ENCODE results near the gene ANKS3. TPM values are rescaled to one million over a fixed set of nuclear protein-coding genes. Genes with fewer than 3 reads are reported as not detected.
A peak's percentile ranks its signal among the peaks of the same experiment; 100 is the strongest.
"Not testable (repeated sequence)": the region's sequence is repeated elsewhere in the genome, so short reads cannot be mapped to it uniquely, and the experiment has no call there.

The ANKS3 gene
- total RNA-seq, 1 experiment from 2014 or later = 10.0 TPM

DNA sequence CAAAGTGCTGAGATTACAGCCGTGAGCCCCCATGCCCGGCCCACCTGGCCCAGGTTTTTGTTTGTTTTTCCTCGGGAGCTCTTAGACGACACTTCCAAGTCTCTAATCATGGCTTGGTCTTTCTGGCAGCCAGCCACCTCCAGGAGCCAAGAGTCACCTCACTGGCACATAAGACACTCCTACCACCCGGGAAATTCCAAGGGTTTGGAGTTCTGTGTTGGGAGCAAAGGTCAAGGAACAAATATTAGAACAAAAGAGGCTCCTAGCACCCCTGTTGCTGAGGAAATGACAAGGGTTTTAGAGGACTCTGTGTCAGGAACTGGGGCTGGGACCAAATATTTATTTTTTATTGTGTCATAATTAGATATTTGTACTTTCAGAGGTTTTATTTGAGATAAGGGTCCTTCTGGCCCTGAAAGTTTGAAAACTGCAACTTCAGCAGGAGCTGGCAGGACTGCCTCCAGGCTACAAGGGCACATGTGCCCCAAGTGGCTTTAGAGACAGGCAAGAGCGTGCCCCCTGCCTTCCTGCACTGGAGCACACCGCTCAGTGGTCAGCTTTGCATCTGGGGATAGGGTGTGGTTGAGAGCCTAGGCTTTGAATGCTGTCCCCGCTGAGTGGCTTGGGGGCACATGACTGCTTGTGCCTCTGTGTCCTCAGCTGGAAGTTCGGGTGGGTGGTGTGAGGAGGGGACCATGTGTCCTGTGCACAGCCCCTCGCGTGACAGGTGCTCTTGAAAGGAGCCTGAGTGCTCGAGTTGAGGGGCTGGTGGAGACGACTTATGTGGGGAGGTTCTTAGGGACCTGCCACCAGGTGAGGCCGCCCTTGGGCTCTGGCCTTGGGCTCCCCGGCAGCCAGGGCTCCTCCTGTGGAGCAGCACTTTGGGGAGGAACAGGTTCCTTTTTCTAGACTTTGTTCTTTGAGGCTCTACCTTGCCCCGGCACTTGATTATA is 79.8 kb downstream of the ANKS3 start:
- DNase-seq = no peak
- Histone ChIP-seq H3K9me3 (replicated peaks) (no peaks in the 10 kb centered on the region), H3K4me1 (no peaks in the 10 kb centered on the region), H3K4me3 (no peak overlapping the region), H3K36me3 (no peaks in the 10 kb centered on the region; the same call in 1 of the 2 replicates), H3K27ac (no peak overlapping the region), H3K27me3 (no peaks in the 10 kb centered on the region)

DNA sequence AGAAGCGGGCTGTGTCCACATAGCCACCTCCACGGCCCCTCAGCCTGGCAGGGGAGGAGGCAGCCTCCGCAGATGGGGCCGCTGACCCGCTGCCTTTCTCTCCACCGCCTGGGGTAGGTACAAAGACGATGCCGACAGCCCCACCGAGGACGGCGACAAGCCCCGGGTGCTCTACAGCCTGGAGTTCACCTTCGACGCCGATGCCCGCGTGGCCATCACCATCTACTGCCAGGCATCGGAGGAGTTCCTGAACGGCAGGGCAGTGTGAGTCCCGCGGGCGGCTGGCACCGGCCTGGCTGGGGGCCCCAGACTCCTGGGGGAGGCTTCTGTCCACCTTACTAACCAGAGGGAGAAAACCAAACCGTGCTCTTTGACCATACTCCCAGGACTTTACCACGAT is 81.5 kb downstream of the ANKS3 start:
- Histone ChIP-seq H3K27me3 (no peaks in the 10 kb centered on the region), H3K9me3 (replicated peaks) (no peaks in the 10 kb centered on the region), H3K4me1 (no peaks in the 10 kb centered on the region), H3K36me3 (no peaks in the 10 kb centered on the region; the same call in 1 of the 2 replicates), H3K27ac (no peak overlapping the region), H3K4me3 (no peak overlapping the region)
- DNase-seq = no peak

DNA sequence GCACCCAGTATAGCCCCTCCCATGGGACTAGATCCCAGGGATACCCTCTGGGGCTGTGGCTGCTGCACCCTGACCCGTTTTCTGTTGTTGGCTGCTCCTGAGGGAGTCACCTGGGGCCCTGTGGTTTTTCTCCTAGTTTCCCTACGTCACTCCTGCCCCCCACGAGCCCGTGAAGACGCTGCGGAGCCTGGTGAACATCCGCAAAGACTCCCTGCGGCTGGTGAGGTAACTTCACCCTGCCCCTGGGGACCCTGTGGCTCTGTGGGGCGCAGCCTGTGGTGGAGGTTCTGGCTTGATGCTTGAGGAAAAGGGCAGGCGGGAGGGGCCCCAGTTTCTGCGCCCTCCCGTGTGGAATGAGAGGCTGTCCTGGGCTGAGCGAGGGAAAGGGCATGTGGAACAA is 82.2 kb downstream of the ANKS3 start:
- DNase-seq = no peak
- Histone ChIP-seq H3K27me3 (no peaks in the 10 kb centered on the region), H3K36me3 (no peaks in the 10 kb centered on the region), H3K4me1 (no peaks in the 10 kb centered on the region), H3K4me3 (no peak overlapping the region), H3K27ac (no peak overlapping the region), H3K9me3 (replicated peaks) (no peaks in the 10 kb centered on the region)

DNA sequence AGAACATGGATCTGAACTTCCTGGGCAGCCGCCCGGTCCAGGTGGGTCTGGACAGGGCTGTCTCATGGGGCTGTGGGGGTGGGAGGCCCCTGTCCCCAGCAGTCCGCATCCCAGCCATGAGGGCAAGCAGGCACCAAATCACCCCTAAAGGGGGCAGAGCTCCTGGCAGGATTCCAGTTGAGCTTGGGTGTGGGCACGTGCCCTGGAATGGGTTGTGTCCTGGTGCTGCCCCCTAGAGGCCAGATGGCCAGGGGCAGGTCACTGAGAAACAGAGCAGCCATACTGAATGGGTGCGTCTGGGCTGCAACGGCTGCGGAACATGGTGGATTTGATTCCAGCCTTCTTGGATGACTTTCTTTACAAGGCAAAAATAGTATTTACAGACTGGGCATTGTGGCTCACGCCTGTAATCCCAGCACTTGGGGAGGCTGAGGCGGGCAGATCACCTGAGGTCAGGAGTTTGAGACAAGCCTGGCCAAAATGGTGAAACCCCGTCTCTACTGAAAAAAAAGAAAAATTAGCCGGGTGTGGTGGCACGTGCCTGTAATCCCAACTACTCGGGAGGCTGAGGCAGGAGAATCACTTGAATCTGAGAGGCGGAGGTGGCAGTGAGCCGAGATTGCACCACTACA is 83.5 kb downstream of the ANKS3 start:
- H3K27me3 ChIP-seq; H3K9me3 ChIP-seq (replicated peaks); H3K27ac ChIP-seq; H3K4me3 ChIP-seq; H3K4me1 ChIP-seq; H3K36me3 ChIP-seq: not testable (repeated sequence)
- DNase-seq = peak; percentile 74 to 82

DNA sequence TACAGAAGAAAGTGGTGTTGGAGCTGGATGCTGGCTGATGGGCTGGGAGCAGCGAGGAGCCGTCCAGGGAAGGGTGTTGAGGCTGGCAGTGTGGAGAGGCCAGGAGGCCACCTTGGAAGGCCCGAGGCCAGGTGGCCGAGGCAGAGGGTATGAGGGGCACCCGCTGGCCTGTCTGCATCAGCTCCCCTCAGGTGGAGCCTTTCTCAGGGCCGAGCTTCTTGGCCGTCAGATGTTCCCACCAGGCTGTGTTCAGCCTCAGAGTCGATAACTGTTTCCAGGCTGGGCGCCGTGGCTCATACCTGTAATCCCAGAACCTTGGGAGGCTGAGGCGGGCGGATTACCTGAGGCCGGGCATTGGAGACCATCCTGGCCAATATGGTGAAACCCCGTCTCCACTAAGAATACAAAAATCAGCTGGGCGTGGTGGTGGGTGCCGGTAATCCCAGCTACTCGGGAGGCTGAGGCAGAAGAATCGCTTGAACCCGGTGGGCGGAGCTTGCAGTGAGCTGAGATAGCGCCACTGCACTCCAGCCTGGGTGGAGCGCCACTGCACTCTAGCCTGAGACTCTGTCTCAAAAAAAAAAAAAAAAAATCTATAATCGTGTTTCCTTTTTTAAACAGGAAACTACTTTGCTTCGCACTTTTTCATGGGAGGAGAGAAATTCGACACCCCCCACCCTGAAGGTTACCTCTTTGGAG is 84.2 kb downstream of the ANKS3 start:
- no peak overlapping the region for H3K4me3 ChIP-seq
- H3K4me1 ChIP-seq = no peaks in the 10 kb centered on the region
- no peaks in the 10 kb centered on the region for H3K9me3 ChIP-seq (replicated peaks)
- H3K27me3 ChIP-seq = no peaks in the 10 kb centered on the region
- no peak for DNase-seq
- no peak overlapping the region for H3K27ac ChIP-seq
- H3K36me3 ChIP-seq = no peaks in the 10 kb centered on the region

DNA sequence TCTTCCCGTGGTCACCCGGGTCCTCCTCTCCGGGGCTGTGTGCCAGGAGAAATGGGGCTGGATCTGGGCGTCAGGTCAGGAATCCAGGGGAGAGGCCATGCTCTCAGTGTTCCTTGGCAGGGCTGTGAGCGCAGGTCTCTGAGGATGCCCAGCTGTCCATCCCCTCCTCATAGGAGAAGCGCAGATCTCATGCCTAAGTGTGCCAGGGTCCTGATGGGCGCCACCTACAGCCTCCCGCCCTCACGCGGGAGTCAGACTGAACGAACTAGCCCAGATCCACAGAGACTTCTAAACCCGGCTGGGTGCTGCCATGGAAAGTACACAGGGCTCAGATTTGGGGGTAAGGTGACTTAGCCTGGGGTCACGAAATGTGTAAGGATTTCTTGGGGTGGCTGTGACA is 85.2 kb downstream of the ANKS3 start:
- Histone ChIP-seq H3K4me3 (no peak overlapping the region), H3K9me3 (replicated peaks) (no peaks in the 10 kb centered on the region), H3K4me1 (no peaks in the 10 kb centered on the region), H3K27me3 (no peaks in the 10 kb centered on the region), H3K27ac (no peak overlapping the region), H3K36me3 (no peaks in the 10 kb centered on the region)
- DNase-seq = no peak

DNA sequence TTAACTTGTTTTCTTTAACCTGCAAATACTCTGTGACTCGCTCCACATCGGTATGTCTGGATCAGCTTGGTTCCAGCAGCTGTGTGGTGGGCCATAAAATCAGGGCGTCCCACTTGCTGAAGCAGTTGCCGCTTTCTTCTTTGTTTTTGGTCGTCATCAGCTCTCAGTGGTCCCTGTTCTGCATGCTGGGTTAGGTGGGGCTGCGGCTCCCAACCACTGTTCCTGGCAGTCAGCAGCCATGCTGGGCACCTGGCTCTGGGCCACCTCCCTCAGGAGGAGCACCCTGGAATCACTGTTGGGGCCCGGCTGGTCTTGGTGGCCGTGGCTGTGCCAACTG is 86.5 kb downstream of the ANKS3 start:
- Histone ChIP-seq H3K4me1 (no peaks in the 10 kb centered on the region), H3K27ac (no peak overlapping the region), H3K9me3 (replicated peaks) (no peaks in the 10 kb centered on the region), H3K27me3 (no peaks in the 10 kb centered on the region), H3K4me3 (no peak overlapping the region), H3K36me3 (no peaks in the 10 kb centered on the region)
- DNase-seq = no peak

DNA sequence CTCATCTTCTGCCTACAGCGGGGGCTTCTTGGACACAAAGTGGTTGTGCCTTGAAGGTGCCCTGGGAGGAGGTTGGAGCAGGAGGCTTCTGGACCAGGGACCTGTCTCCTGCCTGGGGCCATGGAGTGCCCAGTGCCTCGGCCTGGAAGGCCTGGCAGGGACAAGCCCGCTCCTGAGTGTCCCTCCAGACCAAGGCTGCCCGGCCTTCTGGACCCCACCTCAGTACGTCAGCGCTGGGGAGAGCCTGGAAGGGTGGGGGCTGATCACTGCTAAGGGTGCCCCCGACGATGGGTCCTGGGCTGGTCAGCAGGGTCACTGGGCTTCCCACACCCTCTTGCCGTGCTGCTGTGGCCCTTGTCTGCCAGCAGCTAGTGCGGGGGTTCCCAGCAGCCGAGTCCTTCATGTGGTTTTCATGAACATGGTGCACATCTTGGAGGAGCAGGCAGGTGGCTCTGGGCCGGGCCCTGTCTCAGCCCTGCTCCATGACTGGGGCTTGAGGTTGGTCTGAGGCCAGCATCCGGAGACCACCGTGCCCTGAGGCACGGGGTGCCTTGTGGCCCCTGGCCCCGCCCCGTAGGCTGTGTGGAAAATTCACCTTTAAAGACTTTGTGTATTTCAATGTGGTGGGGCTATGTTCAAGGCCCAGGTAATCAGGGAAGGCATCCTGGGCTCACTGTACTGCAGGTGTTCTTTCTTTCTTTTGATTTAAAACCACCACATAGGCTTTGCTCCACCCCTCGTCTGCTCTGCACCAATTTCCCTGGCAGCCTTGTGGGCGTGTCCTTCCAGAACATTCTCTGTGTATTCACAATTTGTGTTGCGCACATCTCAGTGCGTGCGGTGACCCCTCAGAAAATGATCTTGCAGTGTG is 87.1 kb downstream of the ANKS3 start:
- no peak overlapping the region for H3K27ac ChIP-seq
- H3K36me3 ChIP-seq = no peaks in the 10 kb centered on the region
- DNase-seq = no peak
- no peaks in the 10 kb centered on the region for H3K4me1 ChIP-seq
- H3K4me3 ChIP-seq = no peak overlapping the region
- H3K9me3 ChIP-seq (replicated peaks) = no peaks in the 10 kb centered on the region
- no peaks in the 10 kb centered on the region for H3K27me3 ChIP-seq

Other genes with a start within 250 kb of the ANKS3 start
- gene CDIP1, start 195.5 kb downstream of the ANKS3 start, total RNA-seq (2014; rRNA removed; shearing (Covaris generic)) = 28.6 and 31.0 TPM in 2 replicates
- not detected in 2 replicates for gene C16orf96, start 177.9 kb downstream of the ANKS3 start, total RNA-seq (2014; rRNA removed; shearing (Covaris generic))
- gene UBALD1, start 119.4 kb downstream of the ANKS3 start, total RNA-seq (2014; rRNA removed; shearing (Covaris generic)) = 5.5 and 8.7 TPM in 2 replicates
- gene MGRN1, start 109.4 kb downstream of the ANKS3 start, total RNA-seq (2014; rRNA removed; shearing (Covaris generic)) = 11.6 and 13.8 TPM in 2 replicates
- 22.3 and 23.6 TPM in 2 replicates for gene NUDT16L1, start 40.7 kb downstream of the ANKS3 start, total RNA-seq (2014; rRNA removed; shearing (Covaris generic))
- 0.06 and 0.25 TPM in 2 replicates for gene DNAAF8, start 266 bp upstream of the ANKS3 start, total RNA-seq (2014; rRNA removed; shearing (Covaris generic))
- gene ZNF500, start 32.9 kb upstream of the ANKS3 start, total RNA-seq (2014; rRNA removed; shearing (Covaris generic)) = 7.6 and 7.8 TPM in 2 replicates
- gene SEPTIN12, start 54.1 kb upstream of the ANKS3 start, total RNA-seq (2014; rRNA removed; shearing (Covaris generic)) = not detected in 2 replicates
- gene SMIM22, start 61.1 kb upstream of the ANKS3 start, total RNA-seq (2014; rRNA removed; shearing (Covaris generic)) = not detected in 2 replicates
- gene ROGDI, start 68.4 kb upstream of the ANKS3 start, total RNA-seq (2014; rRNA removed; shearing (Covaris generic)) = 15.1 and 20.5 TPM in 2 replicates
- 40.3 and 45.3 TPM in 2 replicates for gene GLYR1, start 113.0 kb upstream of the ANKS3 start, total RNA-seq (2014; rRNA removed; shearing (Covaris generic))
- gene UBN1, start 113.2 kb upstream of the ANKS3 start, total RNA-seq (2014; rRNA removed; shearing (Covaris generic)) = 27.6 and 28.1 TPM in 2 replicates
- 0.18 and 0.22 TPM in 2 replicates for gene PPL, start 202.9 kb upstream of the ANKS3 start, total RNA-seq (2014; rRNA removed; shearing (Covaris generic))
- gene SEC14L5, start 224.1 kb upstream of the ANKS3 start, total RNA-seq (2014; rRNA removed; shearing (Covaris generic)) = not detected in 2 replicates

Measured in SJCRH30 (cell line).